Measurements from ENCODE around the gene PDCD1LG2.

Gene PDCD1LG2

DNA sequence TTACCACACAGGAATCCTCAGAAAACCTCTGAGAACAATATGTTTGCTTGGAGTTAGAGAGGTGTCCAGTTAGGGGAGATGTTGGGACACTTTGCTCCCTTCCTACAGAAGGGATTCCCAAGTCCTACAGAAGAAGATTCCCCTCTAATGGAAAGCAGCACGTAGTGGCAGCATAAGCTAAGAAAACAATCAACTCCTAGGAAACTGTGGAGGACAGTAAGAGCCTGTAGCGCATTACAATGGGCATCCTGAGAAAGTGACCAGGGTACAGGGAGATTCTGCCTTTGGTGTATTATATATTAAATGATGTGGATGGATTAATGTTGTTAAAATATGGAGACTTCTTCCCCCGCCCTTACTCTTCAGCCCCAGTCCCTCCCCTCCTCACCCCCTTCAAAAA is 104.7 kb downstream of the PDCD1LG2 start:
- no peak for DNase-seq

DNA sequence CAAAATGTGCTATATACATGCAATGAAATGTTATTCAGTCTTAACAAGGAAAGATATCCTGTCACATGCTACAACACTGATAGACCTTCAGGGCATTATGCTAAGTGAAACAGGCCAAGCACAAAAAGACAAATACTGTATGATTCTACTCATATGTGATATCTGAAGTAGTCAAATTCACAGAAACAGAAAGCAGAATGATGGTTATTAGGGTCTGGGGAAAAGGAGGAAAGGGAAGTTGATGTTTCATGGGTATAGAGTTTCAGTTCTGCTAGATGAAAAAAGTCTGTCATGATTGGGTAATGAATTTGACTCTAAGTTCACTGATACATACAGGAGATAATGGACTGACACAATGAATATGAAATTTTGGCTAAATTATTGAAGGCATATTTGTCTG is 107.4 kb downstream of the PDCD1LG2 start:
- DNase-seq, result no peak

DNA sequence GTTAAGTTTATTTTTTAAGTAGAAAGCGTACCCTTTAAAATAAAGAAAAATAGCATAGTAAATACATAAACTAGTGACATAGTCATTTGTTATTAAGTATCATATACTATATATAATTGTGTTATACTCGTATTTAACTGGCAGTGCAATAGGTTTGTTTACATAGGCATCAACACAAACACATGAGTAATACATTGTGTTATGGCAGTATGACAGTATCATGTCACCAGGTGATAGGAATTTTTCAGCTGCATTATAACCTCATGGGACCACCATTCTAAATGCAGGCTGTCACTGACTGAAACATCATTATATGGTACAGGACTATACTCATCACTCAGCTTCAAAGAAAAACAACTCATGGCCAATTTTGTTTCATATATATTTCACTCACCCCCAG is 110.2 kb downstream of the PDCD1LG2 start:
- DNase-seq, result no peak
